ENCODE measurements around the gene LHFPL3. TPM values are rescaled to one million over a fixed set of nuclear protein-coding genes. Genes with fewer than 3 reads are reported as not detected.

The LHFPL3 gene
- total RNA-seq, 1 donor from 2014 or later = 0.30 TPM

GRCh38 chr7:104640506-104640905 lies 312.1 kb downstream of the LHFPL3 start:
- no peak overlapping the region for H3K9ac ChIP-seq
- DNase-seq (ENCODE audit: low spot score) = no peak
- Mint-ChIP-seq H3K4me1 (no peaks in the 10 kb centered on the region), H3K4me3 (no peak overlapping the region), H3K27me3 (ENCODE audit: insufficient read depth, low read depth) (peaks cover 3% of the 10 kb centered on the region), H3K9me3 (peaks cover 4% of the 10 kb centered on the region), H3K36me3 (no peaks in the 10 kb centered on the region), H3K27ac (no peak overlapping the region)
- no peak overlapping the region for H3K4me3 ChIP-seq
- H2AFZ ChIP-seq (replicated peaks) = no peak overlapping the region
- no peak overlapping the region for H3K4me2 ChIP-seq
- TF ChIP-seq EZH2 (IDR thresholded peaks at IDR 0.05) = no peak
- no peak for TF ChIP-seq EZH2phosphoT487 (IDR thresholded peaks at IDR 0.05)
- no peak for TF ChIP-seq CTCF (IDR thresholded peaks at IDR 0.05)
- H3F3A ChIP-seq (ENCODE audit: low read depth) = no peaks in the 10 kb centered on the region
- no peak overlapping the region for H3K27ac ChIP-seq
- no peaks in the 10 kb centered on the region for H4K20me1 ChIP-seq (ENCODE audit: low read depth)
- H3K4me1 ChIP-seq = no peaks in the 10 kb centered on the region
- no peaks in the 10 kb centered on the region for H3K27me3 ChIP-seq
- no peaks in the 10 kb centered on the region for H3K79me2 ChIP-seq (ENCODE audit: low read depth)
- no peaks in the 10 kb centered on the region for H3K9me3 ChIP-seq (ENCODE audit: low read depth)
- no peaks in the 10 kb centered on the region for H3K36me3 ChIP-seq

GRCh38 chr7:104642560-104642959 lies 314.2 kb downstream of the LHFPL3 start:
- Mint-ChIP-seq H3K27ac (no peak overlapping the region), H3K27me3 (ENCODE audit: insufficient read depth, low read depth) (peaks cover 3% of the 10 kb centered on the region), H3K4me3 (no peak overlapping the region), H3K36me3 (no peaks in the 10 kb centered on the region), H3K9me3 (peaks cover 2% of the 10 kb centered on the region), H3K4me1 (no peaks in the 10 kb centered on the region)
- no peaks in the 10 kb centered on the region for H3K4me1 ChIP-seq
- no peak overlapping the region for H3K4me3 ChIP-seq
- H2AFZ ChIP-seq (replicated peaks) = no peak overlapping the region
- TF ChIP-seq EZH2phosphoT487 (IDR thresholded peaks at IDR 0.05) (no peak), CTCF (IDR thresholded peaks at IDR 0.05) (no peak), EZH2 (IDR thresholded peaks at IDR 0.05) (no peak)
- H3F3A ChIP-seq (ENCODE audit: low read depth) = no peaks in the 10 kb centered on the region
- no peak for DNase-seq (ENCODE audit: low spot score)
- H3K27ac ChIP-seq = no peak overlapping the region
- no peak overlapping the region for H3K9ac ChIP-seq
- no peaks in the 10 kb centered on the region for H4K20me1 ChIP-seq (ENCODE audit: low read depth)
- H3K9me3 ChIP-seq (ENCODE audit: low read depth) = no peaks in the 10 kb centered on the region
- no peaks in the 10 kb centered on the region for H3K79me2 ChIP-seq (ENCODE audit: low read depth)
- H3K27me3 ChIP-seq = no peaks in the 10 kb centered on the region
- H3K36me3 ChIP-seq = no peaks in the 10 kb centered on the region
- no peak overlapping the region for H3K4me2 ChIP-seq

GRCh38 chr7:104643587-104644217 lies 315.3 kb downstream of the LHFPL3 start:
- H2AFZ ChIP-seq (replicated peaks) = no peak overlapping the region
- peak; percentile 76 for TF ChIP-seq CTCF (IDR thresholded peaks at IDR 0.05)
- TF ChIP-seq EZH2phosphoT487 (IDR thresholded peaks at IDR 0.05) = no peak
- no peak for TF ChIP-seq EZH2 (IDR thresholded peaks at IDR 0.05)
- no peaks in the 10 kb centered on the region for H3K4me1 ChIP-seq
- H3F3A ChIP-seq (ENCODE audit: low read depth) = no peaks in the 10 kb centered on the region
- no peak overlapping the region for H3K4me2 ChIP-seq
- Mint-ChIP-seq H3K27ac (no peak overlapping the region), H3K36me3 (no peaks in the 10 kb centered on the region), H3K9me3 (no peaks in the 10 kb centered on the region), H3K27me3 (ENCODE audit: insufficient read depth, low read depth) (no peaks in the 10 kb centered on the region), H3K4me3 (no peak overlapping the region), H3K4me1 (no peaks in the 10 kb centered on the region)
- H3K79me2 ChIP-seq (ENCODE audit: low read depth) = no peaks in the 10 kb centered on the region
- H3K4me3 ChIP-seq = no peak overlapping the region
- no peaks in the 10 kb centered on the region for H3K36me3 ChIP-seq
- peak; percentile 64 for DNase-seq (ENCODE audit: low spot score)
- H4K20me1 ChIP-seq (ENCODE audit: low read depth) = no peaks in the 10 kb centered on the region
- no peak overlapping the region for H3K27ac ChIP-seq
- H3K27me3 ChIP-seq = no peaks in the 10 kb centered on the region
- no peaks in the 10 kb centered on the region for H3K9me3 ChIP-seq (ENCODE audit: low read depth)
- no peak overlapping the region for H3K9ac ChIP-seq
